Immature natural killer cell (primary cell): ENCODE measurements around the gene FOXB1. TPM values are rescaled to one million over a fixed set of nuclear protein-coding genes. Genes with fewer than 3 reads are reported as not detected.

Experiments used
- DNase-seq, 3 donors: peaks; one replicate each; pipeline ENCODE4 v3.0.0; 2022; ENCODE audit warnings: mixed read lengths in 1 of 3
- H3K27ac Mint-ChIP-seq, 6 donors: one replicate each; pipeline ENCODE4 v1.8.0; 2020; ENCODE audit warnings: mixed read lengths in 6 of 6, mild to moderate bottlenecking in 5 of 6, inconsistent platforms in 4 of 6, moderate library complexity in 3 of 6
- H3K27me3 Mint-ChIP-seq, 3 donors: one replicate each; pipeline ENCODE4 v1.8.0; 2020 to 2021; ENCODE audit warnings: low read depth in 3 of 3, mild to moderate bottlenecking in 3 of 3, mixed read lengths in 3 of 3, moderate library complexity in 3 of 3, inconsistent platforms in 1 of 3
- H3K36me3 Mint-ChIP-seq, 3 donors: one replicate each; pipeline ENCODE4 v1.8.0; 2020; ENCODE audit warnings: mixed read lengths in 3 of 3, inconsistent platforms in 2 of 3, mild to moderate bottlenecking in 2 of 3
- H3K4me1 Mint-ChIP-seq, 2 donors: one replicate each; pipeline ENCODE4 v1.8.0; 2020; ENCODE audit warnings: inconsistent platforms in 2 of 2, mild to moderate bottlenecking in 2 of 2, mixed read lengths in 2 of 2, moderate library complexity in 1 of 2
- H3K4me3 Mint-ChIP-seq, 5 donors: one replicate each; pipeline ENCODE4 v1.8.0; 2020; ENCODE audit warnings: mild to moderate bottlenecking in 5 of 5, mixed read lengths in 5 of 5, inconsistent platforms in 3 of 5, moderate library complexity in 3 of 5
- H3K9me3 Mint-ChIP-seq, 6 donors: one replicate each; pipeline ENCODE4 v1.8.0; 2020; ENCODE audit warnings: mild to moderate bottlenecking in 6 of 6, mixed read lengths in 6 of 6, inconsistent platforms in 4 of 6, moderate library complexity in 3 of 6
- polyA plus RNA-seq, 3 donors: library from polyadenylated mRNA; unstranded; fragments of 300-500 nt; fragmentation: Illumina TruSeq; gene quantifications; one replicate each; pipeline ENCODE4 v1.2.3, GENCODE V29; 2021

FOXB1 gene
- polyA plus RNA-seq, 3 donors from 2014 or later: 0.07 TPM; not detected in 2

- Mint-ChIP-seq H3K27ac (no peak overlapping the region), H3K4me1 (no peaks in the 10 kb centered on the region), H3K36me3 (peaks cover 0 to 1% (median 1%) of the 10 kb centered on the region in 3 donors), H3K27me3 (peaks cover 4 to 11% (median 5%) of the 10 kb centered on the region in 3 donors), H3K4me3 (no peak overlapping the region), H3K9me3 (peaks cover 0 to 17% (median 10%) of the 10 kb centered on the region in 6 donors)
- DNase-seq: no peak
Observed at GRCh38 chr15:60054472-60054871, 50.4 kb downstream of the FOXB1 start.
